Activated CD4-positive, alpha-beta T cell treated with anti-CD3 and anti-CD28 coated beads, Interleukin-2, amount 50 U/mL, for 16 hours (primary cell): Measurements from ENCODE around the gene MRPL47.
A peak's percentile ranks its signal among the peaks of the same experiment; 100 is the strongest.
"Not testable (repeated sequence)": the region's sequence is repeated elsewhere in the genome, so short reads cannot be mapped to it uniquely, and the experiment has no call there.

Experiments used
- DNase-seq: peaks from one replicate; pipeline ENCODE4 v3.0.0-alpha.2; 2020

MRPL47 gene

DNA sequence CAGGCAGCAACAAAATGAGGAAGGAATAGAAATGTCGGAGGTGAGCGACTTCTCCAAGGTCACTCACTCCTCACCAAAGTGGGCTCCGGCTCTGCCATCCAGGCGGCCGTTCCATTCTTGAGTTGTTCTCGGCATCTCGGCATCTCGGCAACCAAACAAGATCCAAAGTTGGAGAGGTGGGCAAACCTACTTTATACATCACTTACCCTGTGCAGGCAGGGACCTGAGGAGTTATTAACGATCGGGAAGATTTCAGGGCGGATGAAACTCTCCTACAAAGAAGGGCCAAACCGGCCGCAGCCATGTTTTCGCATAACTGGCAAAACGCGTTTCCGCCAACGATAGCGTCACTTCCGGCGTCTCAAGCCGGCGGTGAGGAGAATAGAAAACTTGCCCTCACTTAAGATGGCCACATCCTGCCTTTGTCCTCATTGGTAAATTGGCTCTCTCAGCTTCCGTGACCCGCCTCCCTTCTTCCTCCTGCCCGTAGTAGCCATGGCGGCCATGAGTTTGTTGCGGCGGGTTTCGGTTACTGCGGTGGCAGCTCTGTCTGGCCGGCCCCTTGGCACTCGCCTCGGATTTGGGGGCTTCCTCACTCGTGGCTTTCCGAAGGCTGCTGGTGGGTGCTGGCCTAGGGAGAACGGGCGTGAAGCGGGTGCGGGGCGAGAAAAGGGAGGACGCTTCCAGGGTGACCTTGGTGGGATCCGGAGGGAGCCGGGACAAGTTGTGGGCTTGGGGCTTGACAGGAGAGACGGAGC is at the start of gene MRPL47, which contains the start of gene NDUFB5:
TSS of gene MRPL47 (minus strand) at position 318 of the 758 bp plus-strand sequence. CDS start at position 304, 14 bp downstream.
TSS of gene NDUFB5 (plus strand) at position 474 of the 758 bp plus-strand sequence. CDS start at position 496, 22 bp downstream.
- peak; percentile 96 for DNase-seq

DNA sequence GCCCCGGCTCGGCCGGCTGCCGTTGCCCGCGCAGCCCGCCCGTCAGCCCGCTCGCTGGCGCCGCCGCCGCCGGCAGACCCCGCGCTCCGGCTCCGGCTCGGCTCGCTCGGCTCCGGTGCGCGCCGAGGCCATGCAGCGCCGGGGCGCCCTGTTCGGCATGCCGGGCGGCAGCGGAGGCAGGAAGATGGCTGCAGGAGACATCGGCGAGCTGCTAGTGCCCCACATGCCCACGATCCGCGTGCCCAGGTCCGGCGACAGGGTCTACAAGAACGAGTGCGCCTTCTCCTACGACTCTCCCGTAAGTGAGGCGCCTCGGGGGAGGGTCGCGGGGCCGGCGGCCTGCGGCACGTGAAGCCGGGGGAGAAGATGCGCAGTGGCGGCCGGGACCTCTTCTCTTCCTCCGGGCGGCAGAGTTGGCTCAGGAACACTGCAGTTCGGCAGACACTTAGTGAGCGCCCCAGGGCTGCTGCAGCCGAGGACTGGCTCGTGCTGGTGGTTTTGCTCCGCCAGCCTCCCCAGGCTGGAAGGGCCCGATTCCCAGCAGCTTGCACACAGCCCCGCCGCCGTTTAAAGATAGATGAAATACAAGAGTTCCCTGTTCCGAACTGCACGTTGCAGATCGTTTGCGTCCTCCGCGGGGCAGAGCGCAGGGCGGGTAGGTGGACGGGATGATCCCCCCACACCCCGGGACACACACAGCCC is 48.8 kb upstream of the MRPL47 start:
- peak; percentile 66 for DNase-seq

DNA sequence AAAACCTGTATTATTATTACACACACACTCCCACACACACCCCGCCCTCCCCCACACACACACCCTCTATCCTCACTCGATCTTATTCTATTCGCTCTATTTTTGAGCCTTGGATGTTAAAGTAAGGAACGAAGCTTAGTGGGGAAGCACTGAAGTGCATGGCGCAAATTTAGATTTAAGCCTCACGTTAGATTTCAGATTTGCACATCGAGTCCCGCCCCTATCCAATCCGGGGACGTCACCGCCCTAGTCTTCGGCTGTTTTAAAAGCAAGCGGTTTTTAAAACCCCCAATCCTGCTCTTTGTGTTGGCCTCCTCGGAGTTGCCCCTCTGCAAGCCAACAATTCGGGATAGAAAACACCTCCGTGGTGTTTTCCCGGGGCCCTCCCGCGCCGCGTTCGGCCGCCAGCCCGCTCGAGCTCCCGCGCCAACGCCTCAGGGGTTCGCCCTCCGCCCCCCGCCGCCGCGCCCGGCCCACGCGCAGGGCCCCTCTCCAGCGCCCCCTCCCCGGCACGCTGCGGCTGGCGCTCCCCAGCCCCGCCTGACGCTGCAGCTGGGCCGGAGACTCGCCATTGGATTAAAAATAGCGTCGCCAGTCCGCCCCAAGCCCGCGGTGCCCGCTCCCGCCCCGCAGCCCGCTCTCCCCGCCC is 48.1 kb upstream of the MRPL47 start, which contains the start of gene USP13:
TSS of gene USP13 (plus strand) at position 594 of the 649 bp plus-strand sequence. CDS start 186 bp downstream, outside the sequence.
- DNase-seq: peak; percentile 71

DNA sequence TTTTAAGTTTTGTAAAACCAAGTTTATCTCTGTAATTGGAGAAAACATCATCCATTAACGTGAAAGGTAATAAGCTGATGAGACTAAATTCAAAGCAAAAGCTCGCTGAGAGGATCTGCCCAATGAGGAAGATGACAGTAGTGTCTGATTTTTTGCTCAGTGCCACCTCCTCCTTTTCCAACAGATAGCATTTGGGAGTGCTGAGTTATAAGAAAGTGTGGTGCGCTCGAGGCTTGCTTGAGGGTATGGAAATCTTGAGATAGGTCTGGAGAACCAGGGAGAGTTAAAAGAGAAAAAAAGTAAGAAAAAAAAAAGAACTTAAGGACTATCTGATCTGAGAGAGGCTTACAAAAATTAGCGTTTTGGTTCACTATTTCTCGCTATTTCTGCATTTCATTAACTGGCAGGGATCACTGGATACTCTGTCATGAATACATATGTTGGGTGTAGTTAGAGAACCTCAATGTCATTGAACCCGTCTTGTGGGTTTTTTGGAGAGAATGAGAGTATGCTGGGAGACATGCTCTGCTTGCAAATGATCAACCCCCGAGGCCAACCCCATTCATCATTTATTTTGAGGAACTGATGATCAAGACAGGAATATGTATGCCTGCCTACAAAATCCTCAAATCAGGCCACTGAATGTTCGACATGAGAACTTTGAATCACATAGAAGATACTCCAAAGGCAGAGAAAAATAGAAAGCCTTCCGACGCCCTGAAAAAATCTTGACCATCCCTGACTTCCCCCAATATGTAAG is 47.4 kb upstream of the MRPL47 start:
- no peak for DNase-seq

DNA sequence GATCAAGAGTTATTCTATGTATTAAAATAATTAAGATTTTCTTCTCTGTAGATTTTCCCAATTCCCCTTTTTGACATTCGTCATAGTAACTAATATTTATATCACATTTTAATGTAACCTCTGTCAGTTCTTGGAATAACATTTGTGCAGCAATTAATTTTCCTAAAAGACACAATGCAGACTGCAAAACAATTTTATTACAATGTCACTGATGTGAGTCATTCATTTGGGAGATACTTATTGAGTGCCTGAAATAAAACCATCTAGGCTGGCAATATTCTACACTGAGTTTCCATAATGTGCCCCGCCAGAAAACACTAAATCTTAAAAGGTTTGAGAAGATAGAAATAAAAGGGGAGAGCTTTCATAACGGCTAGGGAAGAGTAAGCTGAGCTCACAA is 41.7 kb upstream of the MRPL47 start:
- no peak for DNase-seq

DNA sequence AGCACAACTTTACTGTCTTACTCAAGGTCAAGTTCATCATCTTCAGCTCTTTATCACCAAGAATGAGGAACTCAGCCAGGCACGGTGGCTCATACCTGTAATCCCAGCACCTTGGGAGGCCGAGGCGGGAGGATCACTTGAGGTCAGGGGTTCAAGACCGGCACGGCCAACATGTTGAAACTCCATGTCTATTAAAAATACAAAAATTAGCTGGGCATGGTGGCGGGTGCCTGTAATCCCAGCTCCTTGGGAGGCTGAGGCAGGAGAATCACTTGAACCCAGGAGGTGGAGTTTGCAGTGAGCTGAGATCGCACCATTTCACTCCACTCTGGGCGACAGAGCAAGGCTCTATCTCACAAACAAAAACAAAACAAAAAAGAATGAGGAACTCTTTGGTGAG is 39.4 kb upstream of the MRPL47 start:
- not testable (repeated sequence) for DNase-seq

DNA sequence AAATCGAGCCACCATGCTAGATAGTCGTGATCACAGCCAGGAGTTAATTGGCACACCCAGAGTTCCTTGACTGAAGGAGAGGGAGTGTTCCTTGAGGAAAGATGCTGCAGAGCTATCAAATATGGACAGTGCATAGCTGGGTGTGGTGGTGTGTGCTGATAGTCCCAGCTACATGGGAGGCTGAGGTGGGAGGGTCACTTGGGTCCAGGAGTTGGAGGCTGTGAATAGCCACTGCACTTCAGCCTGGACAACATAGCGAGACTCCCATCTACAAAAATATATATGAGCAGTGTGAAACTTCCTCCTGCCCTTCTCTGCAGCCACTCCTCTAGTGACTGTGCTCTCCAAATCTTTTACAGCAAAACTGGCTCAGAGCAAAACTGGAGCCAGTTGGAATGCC is 38.4 kb upstream of the MRPL47 start:
- no peak for DNase-seq

DNA sequence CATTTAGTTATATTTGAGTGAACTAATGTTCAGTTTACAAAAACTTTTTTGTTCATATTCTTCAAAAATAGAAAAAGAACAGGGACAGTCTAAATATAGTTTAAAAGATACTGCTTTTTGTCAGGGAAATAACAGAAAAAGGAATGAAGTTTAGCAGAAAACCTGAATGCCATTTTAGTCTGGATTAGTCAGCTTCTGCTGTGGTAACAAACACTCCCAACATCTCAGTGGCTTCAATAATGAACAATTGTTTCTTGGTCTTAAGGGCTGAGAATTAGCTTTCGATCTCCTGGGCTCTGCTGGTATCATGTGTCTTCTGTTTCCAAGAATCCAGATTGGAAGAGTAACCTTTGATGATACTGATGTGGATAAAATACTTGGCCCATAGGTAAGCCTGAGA is 36.0 kb upstream of the MRPL47 start:
- DNase-seq: no peak

DNA sequence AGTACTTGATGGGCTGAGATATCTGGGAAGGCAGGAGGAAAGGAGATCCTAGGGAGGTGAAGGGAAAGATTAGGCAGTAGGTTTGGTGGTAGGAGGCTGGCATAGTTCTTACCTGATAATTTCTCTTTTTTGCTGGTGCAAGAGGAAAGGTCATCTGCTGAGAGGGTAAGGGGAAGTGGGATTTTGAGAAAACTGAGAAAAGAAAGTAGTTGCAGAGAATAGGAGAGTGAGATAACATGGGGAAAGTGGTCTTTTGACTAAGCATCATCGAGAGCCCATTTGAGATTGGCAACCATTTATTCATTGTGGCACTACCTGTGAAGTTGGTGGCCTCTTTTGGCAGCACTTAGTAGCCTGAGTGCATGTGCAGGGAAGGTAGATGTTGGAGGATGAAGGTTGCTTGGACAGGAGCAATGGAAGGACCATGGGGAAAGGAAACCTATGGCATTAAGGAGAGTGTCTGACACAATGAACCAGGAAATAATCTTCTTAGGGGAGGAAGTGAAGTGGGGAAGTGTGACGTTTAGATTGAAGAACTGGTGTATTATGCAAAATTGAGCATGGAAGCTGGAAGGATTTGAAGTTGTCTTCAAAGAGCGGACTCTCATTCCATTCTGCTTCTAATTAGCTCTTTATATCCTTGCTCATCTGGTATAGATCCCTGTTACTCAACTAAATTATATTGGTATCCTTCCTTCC is 26.5 kb upstream of the MRPL47 start:
- DNase-seq: no peak

DNA sequence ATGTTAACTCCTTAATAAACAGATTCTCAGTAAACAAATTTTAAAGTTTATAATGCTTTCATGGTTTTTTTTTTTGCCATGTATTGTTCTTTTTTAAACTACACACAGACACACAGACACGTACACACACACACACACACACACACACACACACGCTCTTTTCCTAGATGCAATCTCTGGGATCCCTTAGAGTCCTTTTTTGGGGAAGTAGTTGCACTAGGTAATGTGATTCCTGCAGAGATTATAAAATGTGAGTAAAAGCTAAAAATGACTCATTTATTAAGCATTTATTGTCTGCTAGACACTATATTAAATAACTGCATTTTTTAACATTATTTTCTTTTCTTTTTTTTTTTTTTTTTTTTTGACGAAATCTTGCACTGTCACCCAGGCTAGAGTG is 20.0 kb upstream of the MRPL47 start:
- DNase-seq: no peak

DNA sequence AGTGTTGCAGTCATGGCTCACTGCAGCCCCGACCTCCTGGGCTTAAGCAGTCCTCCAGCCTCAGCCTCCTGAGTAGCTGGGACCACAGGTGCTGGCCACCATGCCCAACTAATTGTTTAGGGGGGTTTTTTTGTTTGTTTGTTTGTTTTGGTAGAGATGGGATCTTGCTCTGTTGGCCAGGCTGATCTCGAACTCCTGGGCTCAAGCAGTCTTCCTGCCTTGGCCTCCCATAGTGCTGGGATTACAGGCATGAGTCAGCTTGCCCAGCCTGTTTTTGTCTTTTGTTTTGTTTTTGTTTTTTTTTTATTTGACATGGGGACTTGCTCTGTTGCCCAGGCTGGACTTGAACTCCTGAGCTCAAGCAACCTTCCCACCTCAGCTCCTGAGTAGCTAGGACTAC is 17.6 kb upstream of the MRPL47 start:
- no peak for DNase-seq

DNA sequence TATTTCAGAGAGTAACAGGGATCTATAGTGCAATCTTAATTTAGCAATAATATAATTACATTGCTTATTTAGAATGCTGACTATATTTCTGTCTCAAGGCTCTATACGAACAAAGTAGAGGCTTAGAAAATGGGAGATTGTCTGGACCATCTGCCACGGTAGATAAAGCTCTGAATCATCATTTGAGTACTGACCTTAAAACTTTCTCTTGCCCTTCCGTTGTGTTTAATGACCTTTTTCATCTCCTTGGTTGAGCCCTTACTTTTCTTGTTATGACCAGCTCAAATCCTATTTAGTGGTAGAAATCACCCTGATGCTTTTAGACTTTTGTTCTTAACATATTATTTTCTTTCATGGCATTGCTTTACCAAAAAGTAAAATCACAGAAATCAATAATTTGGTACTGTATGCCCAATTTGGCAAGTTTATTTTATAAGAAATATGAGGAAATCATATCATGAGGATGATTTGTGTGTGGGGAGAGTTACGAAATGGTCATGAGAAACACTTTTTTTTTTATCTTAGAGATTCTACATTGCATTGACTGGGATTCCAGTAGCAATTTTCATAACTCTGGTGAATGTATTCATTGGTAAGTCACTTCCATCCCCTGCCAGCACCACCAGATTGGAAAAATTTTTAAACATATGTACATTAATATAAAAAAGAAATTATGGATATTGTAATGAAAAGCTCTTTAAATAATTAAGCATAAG is 11.2 kb upstream of the MRPL47 start:
- DNase-seq: no peak

DNA sequence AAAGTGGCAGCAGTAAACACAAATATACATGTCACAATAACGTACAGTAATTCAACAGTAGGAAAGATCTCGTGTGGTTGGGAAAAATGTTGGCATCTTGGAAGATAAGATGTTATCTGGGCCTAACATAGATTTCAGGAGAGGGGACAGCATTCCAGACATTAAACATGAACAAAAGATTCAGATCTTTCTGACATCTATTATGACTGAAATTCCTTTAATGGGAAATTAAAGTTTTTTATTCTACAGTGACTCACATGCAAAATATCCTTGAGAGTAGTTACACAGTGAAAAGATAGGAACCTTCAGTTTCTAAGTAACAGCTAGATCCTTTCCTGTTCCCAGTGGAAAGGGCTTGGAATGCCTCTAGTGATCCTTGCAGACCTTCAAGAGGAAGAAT is 9.4 kb upstream of the MRPL47 start:
- DNase-seq: no peak

DNA sequence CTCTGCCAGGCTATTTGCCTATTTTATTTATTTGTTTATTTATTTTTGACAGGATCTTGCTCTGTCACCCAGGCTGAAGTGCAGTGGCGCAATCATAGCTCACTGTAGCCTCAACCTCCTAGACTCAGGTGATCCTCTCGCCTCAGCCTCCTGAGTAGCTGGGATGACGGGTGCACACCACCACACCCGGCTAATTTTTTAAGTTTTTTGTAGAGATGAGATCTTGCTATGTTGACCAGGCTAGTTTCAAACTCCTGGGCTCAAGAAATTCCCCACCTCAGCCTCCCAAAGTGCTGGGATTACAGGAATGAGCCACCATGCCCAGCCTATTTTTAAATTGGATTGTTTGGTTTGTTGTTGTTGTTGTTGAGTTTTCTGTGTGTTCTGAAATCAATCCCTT is 5.6 kb upstream of the MRPL47 start:
- DNase-seq: no peak

DNA sequence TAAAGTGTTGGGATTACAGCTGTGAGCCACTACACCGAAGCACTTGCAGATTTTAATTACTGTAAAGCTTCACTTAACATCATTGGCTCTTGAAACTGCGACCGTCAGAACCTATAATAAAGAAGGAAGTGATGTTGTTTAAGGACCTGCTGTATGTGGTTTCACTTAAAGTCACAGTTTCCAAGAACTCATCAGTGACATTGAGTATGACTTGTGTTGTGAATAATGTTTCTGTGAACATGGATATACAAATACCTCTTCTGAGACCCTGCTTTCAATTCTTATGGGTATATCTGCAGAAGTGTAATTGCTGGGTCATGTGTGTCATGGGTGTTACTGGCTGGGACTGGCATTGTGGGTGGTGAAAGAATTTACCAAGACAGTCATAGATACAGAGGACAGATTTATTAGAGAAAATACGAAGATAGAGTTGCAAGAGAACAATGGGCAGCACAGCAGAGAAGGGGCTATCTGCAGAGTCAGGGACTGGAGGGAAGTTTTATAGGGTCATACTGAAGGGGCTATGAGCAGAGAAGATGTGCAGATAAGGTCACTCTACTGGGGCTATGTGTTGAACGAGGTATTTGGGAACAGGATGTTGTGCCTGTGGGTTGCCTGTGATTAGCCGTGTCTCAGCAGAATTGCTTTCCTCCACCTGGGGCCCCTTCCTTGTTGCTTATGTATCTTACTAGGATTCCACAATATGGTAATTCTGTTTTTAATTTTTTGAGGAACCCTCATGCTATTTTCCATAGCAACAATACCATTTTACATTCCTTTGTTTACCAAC is 4.7 kb upstream of the MRPL47 start:
- peak; percentile 85 for DNase-seq

DNA sequence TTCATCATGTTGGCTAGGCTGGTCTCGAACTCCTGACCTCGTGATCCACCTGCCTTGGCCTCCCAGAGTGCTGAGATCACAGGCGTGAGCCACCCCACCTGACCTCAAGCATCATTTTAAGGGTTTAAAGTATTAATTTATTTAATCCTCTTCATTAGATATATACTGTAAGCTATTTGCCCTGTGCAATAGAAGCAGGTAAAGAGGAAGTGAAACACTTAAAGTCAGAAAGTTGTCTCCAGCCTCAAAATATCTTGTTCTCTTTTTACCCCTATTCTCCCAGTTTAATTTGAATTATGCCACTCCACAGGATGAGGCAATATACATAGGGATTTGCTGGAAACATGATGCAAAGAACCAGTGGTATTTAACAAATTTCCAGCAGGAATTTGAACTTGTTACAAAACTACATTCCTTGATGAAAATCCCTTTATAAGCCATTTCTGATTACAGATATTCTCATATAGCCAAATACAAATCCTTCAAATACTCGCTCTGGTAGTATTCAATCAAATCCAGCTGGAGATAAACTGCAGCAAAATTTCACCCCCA is 2.2 kb upstream of the MRPL47 start:
- no peak for DNase-seq

DNA sequence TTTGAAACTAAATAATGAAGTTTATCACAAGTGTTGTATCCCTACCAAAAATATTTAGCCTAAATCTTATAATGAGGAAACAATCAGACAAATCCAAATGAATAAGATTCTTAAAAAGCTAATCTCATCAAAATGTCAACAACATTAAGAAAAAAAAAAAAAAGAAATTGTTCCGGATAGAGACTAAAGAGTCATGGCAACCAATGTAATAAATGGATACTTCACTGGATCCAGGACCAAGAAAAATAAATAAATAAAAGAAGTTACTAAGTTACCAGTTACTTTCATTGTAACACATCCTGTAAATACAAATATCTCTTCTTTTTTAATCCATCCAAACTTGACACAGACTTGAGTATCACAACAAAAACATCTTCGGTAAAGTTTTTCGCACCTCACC is 607 bp downstream of the MRPL47 start:
- no peak for DNase-seq

DNA sequence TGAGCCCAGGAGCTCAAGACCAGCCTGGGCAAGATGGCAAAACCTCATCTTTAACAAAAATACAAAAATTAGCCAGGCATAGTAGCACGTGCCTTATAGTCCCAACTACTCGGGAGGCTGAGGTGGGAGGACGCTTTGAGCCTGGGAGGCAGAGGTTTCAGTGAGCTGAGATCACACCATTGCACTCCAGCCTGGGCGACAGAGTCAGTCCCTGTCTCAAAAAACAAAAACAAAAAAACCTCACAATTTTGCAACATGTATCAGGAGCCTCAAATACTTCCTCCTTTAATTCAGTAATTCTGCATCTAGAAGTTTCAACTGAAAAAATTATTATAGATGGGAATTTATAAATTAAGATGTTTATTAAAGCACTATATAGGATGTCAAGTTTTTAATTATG is 1.1 kb downstream of the MRPL47 start:
- DNase-seq: no peak

DNA sequence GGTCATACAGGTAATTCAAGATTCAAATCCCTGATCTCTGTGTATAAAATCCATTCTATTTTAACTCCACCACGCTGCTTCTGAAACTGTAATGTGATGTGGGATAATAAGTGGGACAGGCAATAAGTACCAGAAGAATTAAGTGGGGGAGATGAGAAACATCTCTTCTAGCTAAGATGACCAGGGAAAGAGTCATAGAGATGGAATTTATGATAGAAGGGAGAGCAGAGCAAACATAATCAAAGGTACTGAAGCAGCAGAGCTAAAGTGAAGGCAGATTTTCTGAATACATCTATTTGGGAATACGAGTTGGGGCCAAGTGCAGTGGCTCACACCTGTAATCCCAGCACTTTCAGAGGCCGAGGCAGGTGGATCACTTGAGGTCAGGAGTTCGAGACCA is 4.9 kb downstream of the MRPL47 start:
- DNase-seq: no peak

DNA sequence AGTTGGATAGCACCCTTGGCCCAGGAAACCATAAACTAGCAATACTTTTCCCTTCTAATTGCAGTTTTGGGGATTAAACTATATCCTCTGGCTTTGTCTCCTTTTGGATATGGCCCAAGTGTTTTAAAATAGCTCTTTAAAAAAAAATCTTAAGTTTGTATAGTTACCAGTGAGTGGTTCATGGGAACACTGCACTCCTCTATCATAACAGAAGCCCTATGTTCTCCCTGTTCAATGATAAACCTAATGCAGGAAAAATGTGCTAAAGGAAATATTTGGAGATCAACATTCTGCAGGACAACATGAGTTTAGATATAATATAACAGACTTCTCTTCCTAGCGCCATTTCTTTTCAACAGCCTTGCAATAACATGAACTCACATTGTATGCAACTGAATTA is 13.1 kb downstream of the MRPL47 start:
- DNase-seq: no peak
